Neuronal stem cell (in vitro differentiated cells): Measurements from ENCODE around the gene TCHHL1.

Source experiments
- DNase-seq: peaks from one replicate; pipeline ENCODE4 v3.0.0-alpha.2; 2013; ENCODE audit warnings: low spot score
- H2AFZ ChIP-seq: one replicate; pipeline ENCODE4 v1.6.1; 2013; ENCODE audit warnings: mild to moderate bottlenecking, low read length, inconsistent platforms
- H2AK5ac ChIP-seq: 2 replicates; pipeline ENCODE4 v1.6.1; 2013; ENCODE audit warnings: low read depth, mild to moderate bottlenecking, inconsistent platforms, low read length, moderate library complexity, mixed read lengths
- H2BK120ac ChIP-seq: 2 replicates; pipeline ENCODE4 v1.6.1; 2013; ENCODE audit warnings: low read depth, mild to moderate bottlenecking, inconsistent platforms, low read length, moderate library complexity, mixed read lengths
- H2BK12ac ChIP-seq: one replicate; pipeline ENCODE4 v1.6.1; 2013; ENCODE audit warnings: low read length, inconsistent platforms
- H2BK15ac ChIP-seq: 2 replicates; pipeline ENCODE4 v1.6.1; 2013; ENCODE audit warnings: mild to moderate bottlenecking, low read length, inconsistent platforms, mixed read lengths
- H2BK5ac ChIP-seq: one replicate; pipeline ENCODE4 v1.6.1; 2013; ENCODE audit warnings: inconsistent platforms, mild to moderate bottlenecking, low read length, moderate library complexity
- H3K14ac ChIP-seq: one replicate; pipeline ENCODE4 v1.6.1; 2013; ENCODE audit warnings: low read length, inconsistent platforms
- H3K18ac ChIP-seq: 2 replicates; pipeline ENCODE4 v1.6.1; 2013; ENCODE audit warnings: low read length, inconsistent platforms
- H3K23ac ChIP-seq: 2 replicates; pipeline ENCODE4 v1.6.1; 2013; ENCODE audit warnings: low read depth, mild to moderate bottlenecking, mixed read lengths, low read length, inconsistent platforms; ENCODE audit not compliant: poor library complexity
- H3K27ac ChIP-seq: replicated peaks from 3 replicates; pipeline ENCODE4 v1.5.1; 2013; ENCODE audit warnings: low read length, inconsistent platforms
- H3K27me3 ChIP-seq, 3 experiments: 2 replicates each; pipeline ENCODE4 v1.6.1; 2013; ENCODE audit warnings: low read length in 3 of 3, mild to moderate bottlenecking in 2 of 3, inconsistent platforms in 1 of 3, low read depth in 1 of 3, mixed read lengths in 1 of 3, moderate library complexity in 1 of 3; ENCODE audit not compliant: control insufficient read depth in 3 of 3, insufficient read depth in 3 of 3
- H3K36me3 ChIP-seq, 2 donors: replicated peaks in 1 of 2; 2 replicates each; pipeline ENCODE4 v1.6.1; 2013; ENCODE audit warnings: low read length in 2 of 2; ENCODE audit not compliant: control insufficient read depth in 2 of 2, insufficient read depth in 2 of 2
- H3K4ac ChIP-seq: 2 replicates; pipeline ENCODE4 v1.6.1; 2013; ENCODE audit warnings: inconsistent platforms, mild to moderate bottlenecking, low read length, moderate library complexity
- H3K4me1 ChIP-seq, 2 donors: 1 replicate in 1 of 2; 2 replicates in 1 of 2; pipeline ENCODE4 v1.6.1; 2013; ENCODE audit warnings: low read length in 2 of 2, low read depth in 1 of 2; ENCODE audit not compliant: control insufficient read depth in 2 of 2, insufficient read depth in 1 of 2
- H3K4me2 ChIP-seq: one replicate; pipeline ENCODE4 v1.6.1; 2013; ENCODE audit warnings: mild to moderate bottlenecking, low read length, inconsistent platforms; ENCODE audit not compliant: insufficient read depth, poor library complexity, severe bottlenecking
- H3K4me3 ChIP-seq, 2 donors: 2 replicates each; pipeline ENCODE4 v1.5.1; 2013; ENCODE audit warnings: low read length in 2 of 2, mild to moderate bottlenecking in 2 of 2, inconsistent platforms in 1 of 2, moderate library complexity in 1 of 2
- H3K79me1 ChIP-seq: one replicate; pipeline ENCODE4 v1.6.1; 2013; ENCODE audit warnings: low read depth, mild to moderate bottlenecking, inconsistent platforms, low read length, moderate library complexity
- H3K9ac ChIP-seq: one replicate; pipeline ENCODE4 v1.6.1; 2013; ENCODE audit warnings: mild to moderate bottlenecking, low read depth, low read length, inconsistent platforms; ENCODE audit not compliant: poor library complexity
- H3K9me3 ChIP-seq, 2 donors: replicated peaks in 1 of 2; 2 replicates each; pipeline versions ENCODE3 to v1.6.1; 2013; ENCODE audit warnings: low read length in 2 of 2, mild to moderate bottlenecking in 2 of 2, inconsistent platforms in 1 of 2, low read depth in 1 of 2, mixed read lengths in 1 of 2, moderate library complexity in 1 of 2; ENCODE audit not compliant: control insufficient read depth in 2 of 2, insufficient read depth in 1 of 2
- H4K8ac ChIP-seq: one replicate; pipeline ENCODE4 v1.6.1; 2013; ENCODE audit warnings: low read depth, mild to moderate bottlenecking, inconsistent platforms, low read length, moderate library complexity
- H4K91ac ChIP-seq: one replicate; pipeline ENCODE4 v1.6.1; 2013; ENCODE audit warnings: low read length, low read depth, mild to moderate bottlenecking, inconsistent platforms; ENCODE audit not compliant: poor library complexity
- WGBS, 2 donors: extraction: QIAGEN DNeasy Blood & Tissue Kit; methylation state at CpG; one replicate each; pipeline ENCODE4 v1.1.7; 2013; ENCODE audit warnings: missing lambda C conversion rate in 2 of 2, mixed read lengths in 1 of 2; ENCODE audit not compliant: insufficient read length in 2 of 2, insufficient replicate concordance in 1 of 2; ENCODE audit errors: extremely low coverage in 2 of 2; 5-methylcytosine and 5-hydroxymethylcytosine counted together

The TCHHL1 gene

GRCh38 chr1:152036267-152037216 lies 52.3 kb downstream of the TCHHL1 start, which contains the start of gene S100A11:
TSS of gene S100A11 (minus strand) at chr1:152037004. CDS start at chr1:152036915, 89 bp downstream.
- Histone ChIP-seq H2BK12ac (no peak within 1 kb of the TSS), H2BK15ac (no peak within 1 kb of the TSS), H2AK5ac (no peak within 1 kb of the TSS), H3K9me3 (no peaks in the 10 kb centered on the region), H3K23ac (peak within 1 kb of the TSS; percentile 61), H2BK5ac (no peak within 1 kb of the TSS), H3K4me3 (peak within 1 kb of the TSS; percentile 48 to 73), H3K18ac (peak within 1 kb of the TSS; percentile 66), H3K27ac (no peak within 1 kb of the TSS), H3K4me1 (peaks cover 5 to 10% of the 10 kb centered on the region in 2 donors), H3K36me3 (no peaks in the 10 kb centered on the region), H3K9ac (peak within 1 kb of the TSS; percentile 1), H3K27me3 (peaks cover 0 to 61% (median 16%) of the 10 kb centered on the region in 3 experiments), H4K8ac (no peak within 1 kb of the TSS), H3K4ac (no peak within 1 kb of the TSS), H2AFZ (peak within 1 kb of the TSS; percentile 82), H2BK120ac (no peak within 1 kb of the TSS), H4K91ac (no peak within 1 kb of the TSS), H3K14ac (no peak within 1 kb of the TSS), H3K4me2 (peak within 1 kb of the TSS; percentile 86), H3K79me1 (no peaks in the 10 kb centered on the region)
- no peak for DNase-seq
- WGBS, 2 donors, result 100% methylated on average over 1 of the region's 53 CpGs; no CpG with 5 or more reads in 1 of the 2 donors

- H3K4me1 ChIP-seq, result peaks cover 5 to 10% of the 10 kb centered on the region in 2 donors
- H3K9me3 ChIP-seq, result no peaks in the 10 kb centered on the region
- peaks cover 0 to 55% (median 16%) of the 10 kb centered on the region in 3 experiments for H3K27me3 ChIP-seq
- H3K36me3 ChIP-seq, result no peaks in the 10 kb centered on the region
- WGBS, 2 donors, result no CpG with 5 or more reads among the region's 17 CpGs
- no peak for DNase-seq
- no peak overlapping the region for H3K14ac ChIP-seq
- no peak overlapping the region for H3K23ac ChIP-seq
- no peak overlapping the region for H3K18ac ChIP-seq
- no peak overlapping the region for H2AK5ac ChIP-seq
- H2BK12ac ChIP-seq, result no peak overlapping the region
- no peak overlapping the region for H4K91ac ChIP-seq
- no peaks in the 10 kb centered on the region for H3K79me1 ChIP-seq
- H2BK15ac ChIP-seq, result no peak overlapping the region
- H2AFZ ChIP-seq, result peak overlapping the region; percentile 82
- no peak overlapping the region for H4K8ac ChIP-seq
- no peak overlapping the region for H3K4ac ChIP-seq
- H3K9ac ChIP-seq, result no peak overlapping the region
- peak overlapping the region; percentile 86 for H3K4me2 ChIP-seq
- no peak overlapping the region for H3K27ac ChIP-seq
- H2BK120ac ChIP-seq, result no peak overlapping the region
- H3K4me3 ChIP-seq, result peak overlapping the region in 1 of 2 donors; percentile 48
- no peak overlapping the region for H2BK5ac ChIP-seq
Measured at GRCh38 chr1:152035539-152036266, 53.2 kb downstream of the TCHHL1 start.

GRCh38 chr1:152034654-152035538 lies 54.0 kb downstream of the TCHHL1 start:
- peaks cover 0 to 47% (median 16%) of the 10 kb centered on the region in 3 experiments for H3K27me3 ChIP-seq
- peaks cover 5 to 10% of the 10 kb centered on the region in 2 donors for H3K4me1 ChIP-seq
- H2BK12ac ChIP-seq, result no peak overlapping the region
- H3K27ac ChIP-seq, result no peak overlapping the region
- no peak overlapping the region for H3K9ac ChIP-seq
- no peak overlapping the region for H2BK15ac ChIP-seq
- H3K9me3 ChIP-seq, result no peaks in the 10 kb centered on the region
- no peak overlapping the region for H3K4ac ChIP-seq
- WGBS, 2 donors, result no CpG with 5 or more reads among the region's 8 CpGs
- no peak overlapping the region for H3K23ac ChIP-seq
- no peak overlapping the region for H2AK5ac ChIP-seq
- H4K8ac ChIP-seq, result no peak overlapping the region
- no peak overlapping the region for H4K91ac ChIP-seq
- H2AFZ ChIP-seq, result peak overlapping the region; percentile 55
- no peaks in the 10 kb centered on the region for H3K79me1 ChIP-seq
- no peaks in the 10 kb centered on the region for H3K36me3 ChIP-seq
- no peak overlapping the region for H2BK5ac ChIP-seq
- no peak overlapping the region for H2BK120ac ChIP-seq
- peak overlapping the region; percentile 34 for H3K4me2 ChIP-seq
- DNase-seq, result peak; percentile 56
- no peak overlapping the region for H3K18ac ChIP-seq
- no peak overlapping the region for H3K4me3 ChIP-seq
- no peak overlapping the region for H3K14ac ChIP-seq
